Sigmoid colon (tissue), 7 donors: Measurements from ENCODE around the gene MKI67. TPM values are rescaled to one million over a fixed set of nuclear protein-coding genes. Genes with fewer than 3 reads are reported as not detected.

ENCODE experiments used
- DNase-seq: peaks from one replicate; pipeline ENCODE4 v3.0.0-alpha.2; 2019
- H3K27ac ChIP-seq, 4 donors: fragments of 200-600 bp; sonication (generic); one replicate each; pipeline ENCODE4 v1.5.1; 2016 to 2019; ENCODE audit warnings: mild to moderate bottlenecking in 1 of 4
- H3K27me3 ChIP-seq, 3 donors: fragments of 200-600 bp; sonication (generic); one replicate each; pipeline ENCODE4 v1.5.1; 2019; ENCODE audit warnings: mild to moderate bottlenecking in 1 of 3
- H3K36me3 ChIP-seq, 4 donors: fragments of 200-600 bp; sonication (generic); one replicate each; pipeline ENCODE4 v1.5.1; 2016 to 2019
- H3K4me1 ChIP-seq, 4 donors: fragments of 200-600 bp; sonication (generic); one replicate each; pipeline ENCODE4 v1.5.1; 2017 to 2019
- H3K4me3 ChIP-seq, 4 donors: fragments of 200-600 bp; sonication (generic); one replicate each; pipeline ENCODE4 v1.5.1; 2017 to 2019; ENCODE audit warnings: mild to moderate bottlenecking in 2 of 4, moderate library complexity in 1 of 4
- H3K9me3 ChIP-seq, 4 donors: fragments of 200-600 bp in 3 of 4; sonication (generic) in 3 of 4; one replicate each; pipeline versions ENCODE4 v1.5.1 to v1.6.1; 2013 to 2019
- CTCF ChIP-seq, 4 experiments: fragments of 450-650 bp in 3 of 4; fragments of 200-600 bp in 1 of 4; IDR thresholded peaks; one replicate each; pipeline ENCODE4 v1.5.1; 2016 to 2019; ENCODE audit warnings: antibody characterized with exemption in 4 of 4, mild to moderate bottlenecking in 3 of 4, moderate library complexity in 2 of 4
- EP300 ChIP-seq, 4 donors: sonication (generic); formaldehyde crosslinking; IDR thresholded peaks; one replicate each; pipeline ENCODE4 v1.6.1; 2017; ENCODE audit warnings: antibody characterized with exemption in 4 of 4
- POLR2A ChIP-seq, 2 donors: fragments of 450-650 bp; IDR thresholded peaks; one replicate each; pipeline ENCODE4 v1.6.1; 2016; ENCODE audit warnings: antibody characterized with exemption in 2 of 2, mild to moderate bottlenecking in 2 of 2, moderate library complexity in 2 of 2
- POLR2AphosphoS5 ChIP-seq, 4 donors: sonication (generic); formaldehyde crosslinking; IDR thresholded peaks; one replicate each; pipeline ENCODE4 v1.6.1; 2017; ENCODE audit warnings: antibody characterized with exemption in 4 of 4
- WGBS, 2 donors: extraction: QIAGEN DNeasy Blood & Tissue Kit; methylation state at CpG; one replicate each; pipeline ENCODE4 v1.1.7; 2013; 5-methylcytosine and 5-hydroxymethylcytosine counted together
- intact Hi-C: fragments of 100-400 bp; cut with DNase I; formaldehyde crosslinking; loops from one replicate; pipeline ENCODE4 v1.15.1; 2023
- polyA plus RNA-seq, 3 donors: library from polyadenylated mRNA; stranded (reverse); fragments of 200-250 nt; gene quantifications; one replicate each; pipeline ENCODE4 v1.2.3, GENCODE V29; 2013
- total RNA-seq, 4 donors: library from RNA; depleted of rRNA; stranded (reverse); fragments of >200 nt; gene quantifications; one replicate each; pipeline ENCODE4 v1.1.0, GENCODE V29; 2016
- donor health status: healthy with polysubstance abuse.
- donor health status: Bipolar disorder and iron deficiency.
- donor health status: healthy.

MKI67 gene
- total RNA-seq (1 to 10 TPM in 2 of 4 donors, under 1 TPM in 2; 0.49 to 2.0 (median 1.2) TPM), polyA plus RNA-seq (10 to 100 TPM in 1 of 3 donors, 1 to 10 TPM in 1, under 1 TPM in 1; 0.60 to 29.0 (median 1.2) TPM)

GRCh38 chr10:128125944-128126764 lies at the start of gene MKI67:
Gene MKI67 (minus strand): TSS chr10:128126423. CDS start chr10:128125667, 756 bp downstream.
- Histone ChIP-seq H3K4me3 (peak within 1 kb of the TSS; percentile 12 to 63 (median 54)), H3K4me1 (peaks cover 0 to 22% (median 17%) of the 10 kb centered on the region in 4 donors), H3K36me3 (no peaks in the 10 kb centered on the region), H3K27ac (no peak within 1 kb of the TSS), H3K27me3 (peaks cover 3 to 47% (median 36%) of the 10 kb centered on the region in 3 donors), H3K9me3 (no peaks in the 10 kb centered on the region)
- 1% methylated on average over 95 of the region's 95 CpGs for WGBS, 2 donors
- intact Hi-C loops = no loop called here
- TF ChIP-seq POLR2A (IDR thresholded peaks at IDR 0.05) (no peak), CTCF (IDR thresholded peaks at IDR 0.05) (no peak), POLR2AphosphoS5 (IDR thresholded peaks at IDR 0.05) (no peak), EP300 (IDR thresholded peaks at IDR 0.05) (no peak)
- DNase-seq = peak; percentile 81

GRCh38 chr10:128174581-128175559 lies 48.6 kb upstream of the MKI67 start:
- Histone ChIP-seq H3K27ac (no peak overlapping the region), H3K36me3 (no peaks in the 10 kb centered on the region), H3K4me3 (no peak overlapping the region), H3K4me1 (no peaks in the 10 kb centered on the region), H3K9me3 (peaks cover 0 to 15% (median 7%) of the 10 kb centered on the region in 4 donors), H3K27me3 (no peaks in the 10 kb centered on the region)
- TF ChIP-seq CTCF (IDR thresholded peaks at IDR 0.05) (no peak), POLR2A (IDR thresholded peaks at IDR 0.05) (no peak), POLR2AphosphoS5 (IDR thresholded peaks at IDR 0.05) (no peak), EP300 (IDR thresholded peaks at IDR 0.05) (no peak)
- WGBS, 2 donors = 75 to 83% methylated on average over 4 of the region's 4 CpGs
- DNase-seq = no peak
- intact Hi-C loops = no loop called here

DNA sequence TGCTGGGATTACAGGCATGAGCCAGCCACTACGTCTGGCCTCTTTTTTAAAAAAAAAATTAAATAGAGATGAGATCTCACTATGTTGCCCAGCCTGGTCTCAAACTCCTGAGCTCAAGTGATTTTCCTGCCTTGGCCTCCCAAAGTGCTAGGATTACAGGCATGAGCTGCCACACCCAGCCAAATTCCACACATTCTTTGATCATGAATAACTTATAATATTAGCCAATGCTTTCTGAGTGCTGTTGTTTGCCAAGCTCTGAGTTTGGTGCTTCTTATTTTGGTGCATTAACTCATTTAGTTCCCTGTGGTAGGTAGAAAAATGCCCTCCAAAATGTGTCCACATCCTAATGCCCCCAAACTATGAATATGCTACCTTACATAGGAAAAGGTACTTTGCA lies 47.2 kb upstream of the MKI67 start:
- TF ChIP-seq POLR2A (IDR thresholded peaks at IDR 0.05) (no peak), CTCF (IDR thresholded peaks at IDR 0.05) (no peak), EP300 (IDR thresholded peaks at IDR 0.05) (no peak), POLR2AphosphoS5 (IDR thresholded peaks at IDR 0.05) (no peak)
- intact Hi-C loops = no loop called here
- no peaks in the 10 kb centered on the region for H3K27me3 ChIP-seq
- H3K4me1 ChIP-seq = no peaks in the 10 kb centered on the region
- no peak overlapping the region for H3K27ac ChIP-seq
- WGBS, 2 donors = 72 to 77% methylated on average over 1 of the region's 1 CpG
- no peak overlapping the region for H3K4me3 ChIP-seq
- peaks cover 0 to 15% (median 7%) of the 10 kb centered on the region in 4 donors for H3K9me3 ChIP-seq
- no peaks in the 10 kb centered on the region for H3K36me3 ChIP-seq
- DNase-seq = no peak

GRCh38 chr10:128172756-128173155 lies 46.5 kb upstream of the MKI67 start:
- DNase-seq = no peak
- H3K27ac ChIP-seq = no peak overlapping the region
- no peak overlapping the region for H3K4me3 ChIP-seq
- intact Hi-C loops = no loop called here
- H3K9me3 ChIP-seq = peaks cover 0 to 15% (median 7%) of the 10 kb centered on the region in 4 donors
- H3K36me3 ChIP-seq = no peaks in the 10 kb centered on the region
- H3K27me3 ChIP-seq = no peaks in the 10 kb centered on the region
- no peaks in the 10 kb centered on the region for H3K4me1 ChIP-seq
- no peak for TF ChIP-seq POLR2AphosphoS5 (IDR thresholded peaks at IDR 0.05)
- TF ChIP-seq CTCF (IDR thresholded peaks at IDR 0.05) = no peak
- no peak for TF ChIP-seq POLR2A (IDR thresholded peaks at IDR 0.05)
- TF ChIP-seq EP300 (IDR thresholded peaks at IDR 0.05) = no peak
- WGBS, 2 donors = 69 to 75% methylated on average over 1 of the region's 1 CpG
